H1 (cell line): ENCODE data around the gene FANCL. TPM values are rescaled to one million over a fixed set of nuclear protein-coding genes. Genes with fewer than 3 reads are reported as not detected.

Experiments
- CTCF ChIA-PET: fragments of 300-600 bp; sonication (Branson Sonifier 250); formaldehyde crosslinking; loops from one replicate; lab custom pipeline; 2021; ENCODE audit not compliant: partially characterized antibody; lab: Charles Lee
- POLR2A ChIA-PET: fragments of 300-600 bp; sonication (Branson Sonifier 250); formaldehyde crosslinking; loops from one replicate; lab custom pipeline; 2021; ENCODE audit warnings: inconsistent platforms; ENCODE audit not compliant: partially characterized antibody; lab: Charles Lee
- DNase-seq, 2 experiments: peaks; one replicate each; pipeline versions ENCODE4 v3.0.0 to v3.0.0-alpha.2; 2010 to 2022; ENCODE audit warnings: low spot score in 2 of 2, low read depth in 1 of 2, mixed read lengths in 1 of 2
- FAIRE-seq: peaks from 2 replicates; lab custom pipeline; 2011; peaks lifted over from hg19 to GRCh38; lab: Jason Lieb, UNC
- H2AFZ ChIP-seq: 2 replicates; pipeline ENCODE4 v1.8.1; 2012; ENCODE audit warnings: low read length, inconsistent platforms
- H2AK5ac ChIP-seq: 2 replicates; pipeline ENCODE4 v1.6.1; 2013; ENCODE audit warnings: low read depth, low read length
- H2BK120ac ChIP-seq: replicated peaks from 2 replicates; pipeline ENCODE3; 2013; ENCODE audit warnings: low read depth, low read length, inconsistent platforms
- H2BK12ac ChIP-seq: 2 replicates; pipeline ENCODE4 v1.6.1; 2013; ENCODE audit warnings: low read depth, low read length
- H2BK15ac ChIP-seq: 2 replicates; pipeline ENCODE4 v1.6.1; 2013; ENCODE audit warnings: low read length
- H2BK20ac ChIP-seq: 2 replicates; pipeline ENCODE4 v1.6.1; 2013; ENCODE audit warnings: low read length
- H2BK5ac ChIP-seq: 2 replicates; pipeline ENCODE4 v1.6.1; 2013; ENCODE audit warnings: low read depth, low read length
- H3K14ac ChIP-seq: 2 replicates; pipeline ENCODE4 v1.6.1; 2013; ENCODE audit warnings: inconsistent platforms; ENCODE audit not compliant: insufficient read length
- H3K18ac ChIP-seq: 2 replicates; pipeline ENCODE4 v1.6.1; 2013; ENCODE audit warnings: low read length; ENCODE audit errors: extremely low read depth
- H3K23ac ChIP-seq: 2 replicates; pipeline ENCODE4 v1.6.1; 2013; ENCODE audit warnings: inconsistent platforms; ENCODE audit not compliant: insufficient read length
- H3K23me2 ChIP-seq: 2 replicates; pipeline ENCODE4 v1.6.1; 2013; ENCODE audit warnings: low read depth, low read length
- H3K27ac ChIP-seq: 2 replicates; pipeline ENCODE4 v1.6.1; 2011; ENCODE audit warnings: low read depth, low read length, inconsistent platforms
- H3K27me3 ChIP-seq, 4 experiments: replicated peaks in 1 of 4; 1 replicate in 1 of 4; 2 replicates in 3 of 4; pipeline versions ENCODE4 v1.6.1 to v1.8.1; 2011 to 2013; ENCODE audit warnings: low read length in 3 of 4, mild to moderate bottlenecking in 3 of 4, inconsistent platforms in 2 of 4, mixed read lengths in 2 of 4, moderate library complexity in 1 of 4; ENCODE audit not compliant: control insufficient read depth in 3 of 4, insufficient read depth in 3 of 4; ENCODE audit errors: extremely low read depth in 1 of 4
- H3K36me3 ChIP-seq, 4 experiments: 2 replicates each; pipeline versions ENCODE4 v1.6.1 to v1.8.1; 2011 to 2013; ENCODE audit warnings: mild to moderate bottlenecking in 4 of 4, low read length in 3 of 4, moderate library complexity in 2 of 4, control low read depth in 1 of 4, inconsistent platforms in 1 of 4; ENCODE audit not compliant: insufficient read depth in 4 of 4, control insufficient read depth in 2 of 4
- H3K4ac ChIP-seq: replicated peaks from 2 replicates; pipeline ENCODE3; 2013; ENCODE audit warnings: low read length, low read depth, mixed read lengths, inconsistent platforms; ENCODE audit not compliant: insufficient read length
- H3K4me1 ChIP-seq, 4 experiments: replicated peaks in 1 of 4; 1 replicate in 1 of 4; 2 replicates in 3 of 4; pipeline versions ENCODE4 v1.6.1 to v1.8.1; 2011 to 2013; ENCODE audit warnings: low read length in 3 of 4, inconsistent platforms in 2 of 4, mixed read lengths in 1 of 4; ENCODE audit not compliant: insufficient read depth in 4 of 4, control insufficient read depth in 3 of 4
- H3K4me2 ChIP-seq, 2 experiments: 2 replicates each; pipeline versions ENCODE4 v1.6.1 to v1.8.1; 2011 to 2013; ENCODE audit warnings: low read depth in 2 of 2, low read length in 2 of 2, control low read depth in 1 of 2, inconsistent platforms in 1 of 2, mild to moderate bottlenecking in 1 of 2; ENCODE audit not compliant: insufficient read depth in 1 of 2
- H3K4me3 ChIP-seq, 4 experiments: fragments of 200-600, 300-600 bp in 1 of 4; sonication (generic), shearing (Covaris generic), sonication (Bioruptor Twin) in 1 of 4; 2 replicates each; pipeline versions ENCODE4 v1.5.1 to v1.8.1; 2011 to 2016; ENCODE audit warnings: low read length in 4 of 4, low read depth in 3 of 4, control low read depth in 2 of 4, inconsistent platforms in 2 of 4, mild to moderate bottlenecking in 2 of 4, mixed read lengths in 1 of 4, moderate library complexity in 1 of 4; ENCODE audit not compliant: insufficient read depth in 2 of 4; ENCODE audit errors: extremely low read depth in 1 of 4
- H3K56ac ChIP-seq: replicated peaks from 2 replicates; pipeline ENCODE3; 2013; ENCODE audit warnings: low read depth, mild to moderate bottlenecking, mixed read lengths, low read length, inconsistent platforms; ENCODE audit not compliant: insufficient read length
- H3K79me1 ChIP-seq: 2 replicates; pipeline ENCODE4 v1.6.1; 2013; ENCODE audit warnings: low read depth, low read length, control low read depth
- H3K79me2 ChIP-seq, 2 experiments: 2 replicates each; pipeline versions ENCODE4 v1.6.1 to v1.8.1; 2012 to 2013; ENCODE audit warnings: low read length in 2 of 2, mild to moderate bottlenecking in 2 of 2, inconsistent platforms in 1 of 2; ENCODE audit not compliant: insufficient read depth in 2 of 2, control insufficient read depth in 1 of 2
- H3K9ac ChIP-seq, 4 experiments: replicated peaks in 1 of 4; 1 replicate in 1 of 4; 2 replicates in 3 of 4; pipeline versions ENCODE4 v1.6.1 to v1.8.1; 2011 to 2013; ENCODE audit warnings: low read depth in 3 of 4, low read length in 3 of 4, control low read depth in 2 of 4, mild to moderate bottlenecking in 2 of 4, moderate library complexity in 2 of 4, inconsistent platforms in 1 of 4; ENCODE audit errors: extremely low read depth in 1 of 4
- H3K9me3 ChIP-seq, 2 experiments: 2 replicates each; pipeline versions ENCODE4 v1.6.1 to v1.8.1; 2012 to 2013; ENCODE audit warnings: mild to moderate bottlenecking in 2 of 2, moderate library complexity in 2 of 2, control low read depth in 1 of 2, inconsistent platforms in 1 of 2, low read depth in 1 of 2, low read length in 1 of 2, mixed read lengths in 1 of 2; ENCODE audit not compliant: insufficient read depth in 2 of 2
- H4K20me1 ChIP-seq, 2 experiments: replicated peaks in 1 of 2; 2 replicates each; pipeline versions ENCODE3 to v1.8.1; 2011 to 2013; ENCODE audit warnings: inconsistent platforms in 2 of 2, low read length in 2 of 2, mild to moderate bottlenecking in 1 of 2; ENCODE audit not compliant: insufficient read depth in 2 of 2, control insufficient read depth in 1 of 2
- H4K5ac ChIP-seq: 2 replicates; pipeline ENCODE4 v1.6.1; 2013; ENCODE audit warnings: low read length, low read depth, mixed read lengths, inconsistent platforms; ENCODE audit not compliant: insufficient read length
- H4K8ac ChIP-seq: 2 replicates; pipeline ENCODE4 v1.8.0; 2013; ENCODE audit warnings: mild to moderate bottlenecking, moderate library complexity, low read length, inconsistent platforms; ENCODE audit not compliant: insufficient read depth; ENCODE audit errors: extremely low read depth
- H4K91ac ChIP-seq: replicated peaks from 2 replicates; pipeline ENCODE3; 2013; ENCODE audit warnings: low read length, mixed read lengths, inconsistent platforms; ENCODE audit not compliant: insufficient read length
- ASH2L ChIP-seq: fragments of 200-600, 300-600 bp; sonication (generic); IDR thresholded peaks from one replicate; pipeline ENCODE4 v1.7.1; 2017; ENCODE audit warnings: low read length
- ATF3 ChIP-seq: IDR thresholded peaks from 2 replicates; pipeline ENCODE4 v1.6.1; 2011; ENCODE audit warnings: low read depth, mild to moderate bottlenecking, low read length; ENCODE audit not compliant: insufficient read depth
- CTBP2 ChIP-seq: IDR thresholded peaks from 2 replicates; pipeline ENCODE4 v1.7.0; 2011; ENCODE audit warnings: borderline replicate concordance, mild to moderate bottlenecking, moderate library complexity, mixed read lengths, low read length; ENCODE audit not compliant: insufficient read depth, insufficient read length
- GTF2F1 ChIP-seq: IDR thresholded peaks from 2 replicates; pipeline ENCODE4 v1.6.1; 2012; ENCODE audit warnings: low read depth, low read length, improper control_type of control experiment, borderline replicate concordance
- HDAC2 ChIP-seq, 2 experiments: fragments of 300-600 bp in 1 of 2; sonication (generic) in 1 of 2; IDR thresholded peaks; 2 replicates each; pipeline ENCODE4 v1.6.1; 2011 to 2012; ENCODE audit warnings: low read depth in 2 of 2, low read length in 2 of 2, mild to moderate bottlenecking in 2 of 2, moderate library complexity in 2 of 2, borderline replicate concordance in 1 of 2, inconsistent platforms in 1 of 2
- JUND ChIP-seq: IDR thresholded peaks from 2 replicates; pipeline ENCODE4 v1.6.1; 2011; ENCODE audit warnings: mild to moderate bottlenecking, improper control_type of control experiment, low read length
- RAD21 ChIP-seq, 2 experiments: IDR thresholded peaks in 1 of 2; conservative IDR thresholded peaks in 1 of 2; 2 replicates each; pipeline ENCODE4 v1.6.1; 2011; ENCODE audit warnings: low read depth in 2 of 2, low read length in 2 of 2, improper control_type of control experiment in 1 of 2, inconsistent platforms in 1 of 2, mild to moderate bottlenecking in 1 of 2, moderate library complexity in 1 of 2
- RBBP5 ChIP-seq: IDR thresholded peaks from 2 replicates; pipeline ENCODE4 v1.7.1; 2012; ENCODE audit warnings: low read depth, mild to moderate bottlenecking, inconsistent platforms, low read length, moderate library complexity, borderline replicate concordance
- RXRA ChIP-seq: IDR thresholded peaks from 2 replicates; pipeline ENCODE4 v1.6.1; 2011; ENCODE audit warnings: low read depth, mild to moderate bottlenecking, low read length, moderate library complexity; ENCODE audit not compliant: insufficient read depth
- SIX5 ChIP-seq: IDR thresholded peaks from 2 replicates; pipeline ENCODE4 v1.6.1; 2011; ENCODE audit warnings: mild to moderate bottlenecking, low read depth, low read length
- SUZ12 ChIP-seq: fragments of 200-600 bp; sonication (generic); IDR thresholded peaks from 2 replicates; pipeline ENCODE4 v1.6.1; 2012; ENCODE audit warnings: mild to moderate bottlenecking, inconsistent platforms, low read length, moderate library complexity, mixed read lengths
- TAF1 ChIP-seq: IDR thresholded peaks from 2 replicates; pipeline ENCODE4 v1.6.1; 2011; ENCODE audit warnings: mild to moderate bottlenecking, low read depth, low read length
- TBP ChIP-seq: IDR thresholded peaks from 2 replicates; pipeline ENCODE4 v1.6.1; 2011; ENCODE audit warnings: low read depth, low read length, improper control_type of control experiment
- WGBS, 2 experiments: shearing (Covaris generic) in 1 of 2; methylation state at CpG; one replicate each; pipeline versions ENCODE4 v1.1.6 to v1.1.7; 2013 to 2015; ENCODE audit warnings: low lambda C conversion rate in 2 of 2, mixed read lengths in 2 of 2, inconsistent platforms in 1 of 2, low coverage in 1 of 2, missing lambda C conversion rate in 1 of 2; ENCODE audit not compliant: insufficient replicate concordance in 2 of 2, insufficient coverage in 1 of 2, insufficient read length in 1 of 2; ENCODE audit errors: extremely low coverage in 1 of 2, missing lambda C conversion rate in 1 of 2; 5-methylcytosine and 5-hydroxymethylcytosine counted together
- polyA plus RNA-seq, 7 experiments: library from polyadenylated mRNA; depleted of rRNA in 3 of 7; stranded (reverse) in 5 of 7; unstranded in 2 of 7; fragments of >200 nt in 5 of 7; fragments of 200-250 nt in 2 of 7; gene quantifications; 1 replicate in 5 of 7; 2 replicates in 1 of 7; 4 replicates in 1 of 7; pipeline versions ENCODE4 v1.2.1 to v1.2.3, GENCODE V29; 2011 to 2013; ENCODE audit warnings: missing spikeins in 2 of 7, mixed read lengths in 2 of 7
- total RNA-seq: library from RNA; stranded (reverse); fragmentation: NEBNext Ultra II Directional; extraction: Animal tissue kit (Norgen Biotek cat#: 25700); gene quantifications from 2 replicates; pipeline ENCODE4 v1.2.1, GENCODE V29; 2021

The FANCL gene
- total and polyA plus RNA-seq, 2 of the 8 experiments (the other 6 are each of a cell fraction or from before 2014, with no cell fraction given), result 38.7 to 55.9 TPM

- DNase-seq (no peak), FAIRE-seq (no peak)
- H3K18ac ChIP-seq, result no peak overlapping the region
- no peaks in the 10 kb centered on the region for H3K9me3 ChIP-seq
- H3K4me1 ChIP-seq, result no peaks in the 10 kb centered on the region; a peak in 1 of 7 replicates
- H3K4me3 ChIP-seq, result no peak overlapping the region
- H3K56ac ChIP-seq, result no peak overlapping the region
- H2AFZ ChIP-seq, result no peak overlapping the region
- H3K36me3 ChIP-seq, result peaks cover 2 to 55% (median 19%) of the 10 kb centered on the region in 4 experiments; a peak in 7 of 8 replicates
- H2BK15ac ChIP-seq, result no peak overlapping the region
- no peaks in the 10 kb centered on the region for H3K23me2 ChIP-seq
- no peak overlapping the region for H2BK12ac ChIP-seq
- ChIA-PET POLR2A (no interaction called here), CTCF (no interaction called here)
- no peaks in the 10 kb centered on the region for H4K20me1 ChIP-seq
- H3K9ac ChIP-seq, result no peak overlapping the region
- no peak overlapping the region for H3K4ac ChIP-seq
- no peak overlapping the region for H3K23ac ChIP-seq
- no peak overlapping the region for H3K4me2 ChIP-seq
- no peak overlapping the region for H2BK120ac ChIP-seq
- no peak overlapping the region for H2BK20ac ChIP-seq
- H4K8ac ChIP-seq, result no peak overlapping the region
- H3K27me3 ChIP-seq, result no peaks in the 10 kb centered on the region
- H2BK5ac ChIP-seq, result no peak overlapping the region
- no peak overlapping the region for H2AK5ac ChIP-seq
- 91% methylated on average over 3 of the region's 3 CpGs; no CpG with 5 or more reads in 1 of the 2 experiments for WGBS, 2 experiments
- H3K14ac ChIP-seq, result no peak overlapping the region
- H4K5ac ChIP-seq, result no peak overlapping the region
- H3K79me2 ChIP-seq, result no peaks in the 10 kb centered on the region
- no peak overlapping the region for H4K91ac ChIP-seq
- no peaks in the 10 kb centered on the region for H3K79me1 ChIP-seq
- H3K27ac ChIP-seq, result no peak overlapping the region
- no peak for TF ChIP-seq ATF3
- no peak for TF ChIP-seq TBP
- no peak for TF ChIP-seq ASH2L
- TF ChIP-seq RAD21 (IDR thresholded peaks at IDR 0.05 in 1 of 2, conservative IDR thresholded peaks at IDR 0.05 in 1 of 2; ENCODE audit: low read depth in 2 of 2, low read length in 2 of 2), result no peak
- TF ChIP-seq SUZ12, result no peak
- TF ChIP-seq RBBP5, result no peak
- no peak for TF ChIP-seq CTBP2
- TF ChIP-seq GTF2F1, result no peak
- no peak for TF ChIP-seq SIX5
- TF ChIP-seq JUND, result no peak
- TF ChIP-seq HDAC2 (IDR thresholded peaks at IDR 0.05; ENCODE audit: borderline replicate concordance in 1 of 2, low read depth in 2 of 2, low read length in 2 of 2), result no peak
- TF ChIP-seq RXRA, result no peak
- no peak for TF ChIP-seq TAF1
Measured at GRCh38 chr2:58163913-58164312, 77.2 kb downstream of the FANCL start.
